ENCODE data around the gene PLPPR4. TPM values are rescaled to one million over a fixed set of nuclear protein-coding genes. Genes with fewer than 3 reads are reported as not detected.
A peak's percentile ranks its signal among the peaks of the same experiment; 100 is the strongest.

The PLPPR4 gene
- total RNA-seq, 3 donors from 2014 or later, result 0.17 to 1.2 (median 0.36) TPM

- intact Hi-C loops (cut with DNase I, micrococcal nuclease), result no loop called here
- no peaks in the 10 kb centered on the region for H3K4me1 ChIP-seq (ENCODE audit: low read depth)
- H3K36me3 ChIP-seq (ENCODE audit: low read depth), result no peaks in the 10 kb centered on the region
- ATAC-seq, result no peak
- H3K9me3 ChIP-seq, result no peaks in the 10 kb centered on the region
- DNase-seq, result no peak
- H3K4me3 ChIP-seq, result no peak overlapping the region
- no peak for TF ChIP-seq CTCF (IDR thresholded peaks at IDR 0.05)
Measured at GRCh38 chr1:99305626-99306025, 41.3 kb downstream of the PLPPR4 start.

GRCh38 chr1:99306056-99306455 is 41.8 kb downstream of the PLPPR4 start:
- intact Hi-C loops (cut with DNase I, micrococcal nuclease), result no loop called here
- Histone ChIP-seq H3K36me3 (ENCODE audit: low read depth) (no peaks in the 10 kb centered on the region), H3K4me1 (ENCODE audit: low read depth) (no peaks in the 10 kb centered on the region), H3K9me3 (no peaks in the 10 kb centered on the region), H3K4me3 (no peak overlapping the region)
- TF ChIP-seq CTCF (IDR thresholded peaks at IDR 0.05), result no peak
- no peak for ATAC-seq
- DNase-seq, result no peak

GRCh38 chr1:99306644-99307043 is 42.4 kb downstream of the PLPPR4 start:
- intact Hi-C loops (cut with DNase I, micrococcal nuclease), result no loop called here
- DNase-seq (no peak), ATAC-seq (no peak)
- H3K36me3 ChIP-seq (ENCODE audit: low read depth), result no peaks in the 10 kb centered on the region
- no peaks in the 10 kb centered on the region for H3K9me3 ChIP-seq
- no peaks in the 10 kb centered on the region for H3K4me1 ChIP-seq (ENCODE audit: low read depth)
- no peak overlapping the region for H3K4me3 ChIP-seq
- no peak for TF ChIP-seq CTCF (IDR thresholded peaks at IDR 0.05)

- no peak for TF ChIP-seq CTCF (IDR thresholded peaks at IDR 0.05)
- H3K9me3 ChIP-seq, result no peaks in the 10 kb centered on the region
- DNase-seq, result no peak
- ATAC-seq, result no peak
- intact Hi-C loops (cut with DNase I, micrococcal nuclease), result no loop called here
- H3K36me3 ChIP-seq (ENCODE audit: low read depth), result no peaks in the 10 kb centered on the region
- H3K4me1 ChIP-seq (ENCODE audit: low read depth), result no peaks in the 10 kb centered on the region
- no peak overlapping the region for H3K4me3 ChIP-seq
Measured at GRCh38 chr1:99315305-99315704, 51.0 kb downstream of the PLPPR4 start.

- Histone ChIP-seq H3K9me3 (no peaks in the 10 kb centered on the region), H3K4me3 (no peak overlapping the region), H3K4me1 (ENCODE audit: low read depth) (no peaks in the 10 kb centered on the region), H3K36me3 (ENCODE audit: low read depth) (no peaks in the 10 kb centered on the region)
- intact Hi-C loops (cut with DNase I, micrococcal nuclease), result no loop called here
- DNase-seq (peak in 2 of 3 donors; percentile 15 to 22), ATAC-seq (no peak)
- TF ChIP-seq CTCF (IDR thresholded peaks at IDR 0.05), result no peak
Measured at GRCh38 chr1:99326215-99326949, 62.1 kb downstream of the PLPPR4 start.

Data from mucosa of descending colon (tissue), 3 donors.